HG02852 (cell line): Measurements from ENCODE around the gene CHRNA7.
"Not testable (repeated sequence)": the region's sequence is repeated elsewhere in the genome, so short reads cannot be mapped to it uniquely, and the experiment has no call there.

Experiments used
- ATAC-seq: cut with Tn5 transposase; IDR thresholded peaks from one replicate; pipeline ENCODE4 v1.9.1; 2021; ENCODE audit warnings: mild to moderate bottlenecking, moderate library complexity; ENCODE audit not compliant: unreplicated experiment

CHRNA7 gene

GRCh38 chr15:32119694-32120330 lies 89.5 kb downstream of the CHRNA7 start:
- ATAC-seq: no peak

DNA sequence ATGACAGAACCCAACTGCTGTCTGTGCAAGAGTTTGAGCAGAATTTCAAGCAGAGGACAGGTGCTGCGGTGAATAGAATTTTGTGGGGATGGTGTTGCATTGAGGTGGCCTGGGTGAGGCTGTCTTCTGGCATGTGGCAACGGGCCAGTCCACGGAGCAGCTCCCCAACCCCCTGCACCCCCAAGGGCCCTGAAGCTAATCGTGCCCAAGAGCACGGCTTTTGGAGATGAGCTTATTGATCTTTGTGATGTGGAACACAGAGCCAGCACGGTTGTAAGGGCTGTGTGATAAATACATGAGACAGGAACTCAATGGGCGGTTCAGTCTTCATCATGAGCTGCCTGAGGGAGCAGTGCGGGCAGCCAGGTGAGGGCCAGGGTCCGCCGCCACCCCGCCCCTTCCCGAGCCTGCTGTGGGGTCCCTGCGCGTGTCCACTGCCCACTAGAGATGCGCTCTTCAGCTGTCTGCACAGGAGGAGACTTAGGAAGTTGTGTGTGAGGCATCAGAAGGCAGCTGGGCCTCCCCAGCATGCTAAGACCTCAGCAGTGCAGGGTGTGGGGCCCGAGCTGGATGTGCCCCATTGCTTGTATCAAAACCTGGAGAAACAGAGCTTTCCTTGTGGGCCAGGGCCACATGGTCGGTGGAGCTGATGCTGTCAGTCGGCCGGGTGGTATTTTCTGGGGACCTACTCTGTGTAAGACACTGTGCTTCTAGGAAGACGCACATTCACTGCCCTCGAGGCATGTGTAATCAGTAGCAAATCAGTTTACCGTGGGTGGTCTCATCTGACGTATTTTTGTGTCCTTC lies 90.5 kb downstream of the CHRNA7 start:
- no peak for ATAC-seq

DNA sequence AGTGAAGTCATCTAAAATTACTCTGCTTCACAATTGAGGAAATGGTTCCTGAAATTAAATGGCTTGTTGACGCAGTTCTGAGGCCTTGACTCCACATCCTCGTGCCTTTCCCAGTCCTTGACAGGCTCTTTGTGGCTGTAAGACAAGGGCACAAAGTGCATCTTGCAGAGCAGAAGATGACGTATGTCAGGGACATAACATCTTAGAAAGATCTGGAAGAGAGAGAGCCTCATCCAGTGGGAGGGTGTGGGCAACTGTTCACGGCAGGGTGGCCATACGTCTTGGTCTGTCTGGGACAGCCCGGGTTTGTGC lies 91.0 kb downstream of the CHRNA7 start:
- ATAC-seq: no peak

DNA sequence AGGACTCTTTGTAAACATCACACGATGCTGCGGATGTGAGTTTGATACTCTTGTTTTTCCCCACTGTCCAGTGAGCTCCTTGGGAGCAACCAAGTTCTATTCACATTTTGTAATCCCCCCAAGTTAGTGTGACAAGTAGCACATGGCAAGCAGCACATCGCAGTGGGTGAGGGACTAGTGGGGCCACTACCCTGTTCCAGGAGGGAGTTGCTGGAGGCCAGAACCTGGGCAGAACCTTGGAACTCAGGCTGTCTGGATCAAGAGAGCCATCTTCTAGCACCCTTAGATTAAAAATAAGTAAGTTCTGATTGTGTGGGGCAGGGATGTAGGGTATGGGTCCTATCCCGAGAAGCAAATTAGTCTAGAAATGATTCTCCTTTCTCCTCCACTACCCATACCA lies 91.7 kb downstream of the CHRNA7 start:
- no peak for ATAC-seq

- ATAC-seq: no peak
These were observed 93.2 kb downstream of the CHRNA7 start for GRCh38 chr15:32123473-32123872.

DNA sequence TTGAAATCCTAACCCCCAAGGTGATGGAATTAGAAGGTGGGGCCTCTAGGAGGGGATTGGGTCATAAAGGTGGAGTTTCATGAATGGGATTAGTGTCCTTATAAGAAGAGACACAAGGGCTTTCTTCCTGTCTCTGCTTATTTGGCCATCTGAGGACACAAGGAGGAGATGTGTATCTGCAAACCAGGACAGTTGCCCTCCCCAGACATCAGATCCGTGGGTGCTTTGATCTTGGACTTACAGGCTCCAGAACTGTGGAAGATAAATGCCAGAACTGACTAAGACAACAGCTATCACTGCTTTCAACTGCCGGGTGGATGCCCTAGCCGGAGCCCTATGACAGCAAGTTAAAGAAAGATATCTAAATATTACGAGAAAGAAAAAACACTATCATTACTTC lies 94.4 kb downstream of the CHRNA7 start:
- no peak for ATAC-seq

DNA sequence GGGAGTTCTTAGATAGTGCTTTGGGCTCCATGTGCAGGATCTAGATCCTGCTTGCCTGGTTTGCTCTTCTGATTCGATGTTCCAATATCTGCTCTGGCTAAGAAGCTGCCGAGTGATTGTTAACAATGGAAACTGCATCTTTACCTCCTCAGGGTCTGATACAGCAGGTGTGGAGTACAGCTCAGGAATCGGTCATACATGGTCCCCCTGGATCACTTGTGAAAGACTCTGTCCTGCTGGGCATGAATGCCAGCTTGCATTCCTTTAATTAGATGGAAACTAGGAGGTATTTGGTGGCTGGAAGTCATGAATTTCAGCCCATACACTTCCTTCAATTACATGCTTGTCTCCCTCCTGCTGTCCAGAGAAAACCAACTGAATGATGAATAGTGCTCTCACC lies 95.3 kb downstream of the CHRNA7 start:
- ATAC-seq: no peak

GRCh38 chr15:32129815-32130214 lies 99.5 kb downstream of the CHRNA7 start:
- no peak for ATAC-seq

DNA sequence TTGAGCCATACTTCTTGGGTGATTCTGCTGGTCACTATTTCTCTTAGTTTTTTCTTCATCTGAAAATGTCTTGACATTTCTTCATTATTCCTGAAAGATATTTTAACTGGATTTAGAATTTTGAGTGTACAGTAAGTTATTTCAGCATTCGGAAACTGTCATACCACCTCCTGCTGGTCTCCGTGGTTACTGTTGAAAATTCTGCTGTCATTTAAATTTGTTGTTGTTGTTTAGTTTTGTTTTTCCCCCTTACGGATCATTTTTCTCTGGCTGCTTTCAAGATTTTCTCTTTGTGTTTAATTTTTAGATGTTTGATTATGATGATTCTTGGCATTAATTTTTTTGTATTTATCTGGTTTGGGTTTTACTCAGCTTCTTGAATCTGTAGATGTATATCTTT lies 100.5 kb downstream of the CHRNA7 start:
- ATAC-seq: no peak

DNA sequence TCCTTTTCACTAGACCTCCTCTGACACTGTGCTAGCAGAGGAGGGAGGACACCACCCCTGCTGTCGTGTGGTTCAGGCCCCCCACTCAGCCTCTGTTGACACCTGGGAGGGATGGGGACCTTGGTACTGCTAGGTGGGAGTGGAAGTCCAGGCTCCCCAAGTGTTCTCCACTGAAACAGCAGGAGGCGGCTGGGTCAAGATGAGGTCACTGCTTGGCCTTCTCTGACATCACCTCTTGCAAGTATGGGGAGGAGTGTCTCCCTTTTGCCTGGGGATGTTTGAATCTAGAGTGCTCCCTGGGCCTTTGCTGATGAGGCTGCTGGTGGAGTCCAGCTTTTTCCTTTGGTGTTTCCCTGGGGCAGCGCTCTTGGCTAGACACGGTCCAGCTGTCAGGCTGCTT lies 101.5 kb downstream of the CHRNA7 start:
- ATAC-seq: no peak

- ATAC-seq: no peak
These were observed 102.5 kb downstream of the CHRNA7 start for GRCh38 chr15:32132859-32133258.

DNA sequence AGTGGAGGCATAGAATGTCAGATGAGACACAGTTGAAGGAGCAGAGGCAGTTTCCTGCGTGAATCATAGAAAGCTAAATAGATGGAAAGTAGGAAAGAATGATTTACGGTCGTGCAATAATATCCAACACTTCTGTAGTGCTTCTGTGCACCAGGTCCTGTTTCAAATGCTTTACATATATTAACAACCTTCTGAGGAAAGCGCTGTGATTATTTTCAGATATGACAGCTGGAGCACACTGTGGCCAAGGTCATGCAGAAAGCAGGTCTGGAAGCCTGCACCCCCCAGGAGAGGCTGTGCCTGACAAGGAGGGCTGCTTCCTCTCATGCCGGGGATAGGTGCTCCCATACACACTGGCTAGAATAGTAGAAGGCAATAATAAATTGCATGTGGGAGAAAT lies 104.5 kb downstream of the CHRNA7 start:
- no peak for ATAC-seq

GRCh38 chr15:32135335-32135734 lies 105.0 kb downstream of the CHRNA7 start:
- no peak for ATAC-seq

- ATAC-seq: not testable (repeated sequence)
These were observed 115.2 kb downstream of the CHRNA7 start for GRCh38 chr15:32145512-32145911.

GRCh38 chr15:32148833-32149555 lies 118.7 kb downstream of the CHRNA7 start:
- ATAC-seq: no peak

- no peak for ATAC-seq
These were observed 122.3 kb downstream of the CHRNA7 start for GRCh38 chr15:32152574-32152973.

GRCh38 chr15:32153868-32154623 lies 123.7 kb downstream of the CHRNA7 start:
- not testable (repeated sequence) for ATAC-seq

DNA sequence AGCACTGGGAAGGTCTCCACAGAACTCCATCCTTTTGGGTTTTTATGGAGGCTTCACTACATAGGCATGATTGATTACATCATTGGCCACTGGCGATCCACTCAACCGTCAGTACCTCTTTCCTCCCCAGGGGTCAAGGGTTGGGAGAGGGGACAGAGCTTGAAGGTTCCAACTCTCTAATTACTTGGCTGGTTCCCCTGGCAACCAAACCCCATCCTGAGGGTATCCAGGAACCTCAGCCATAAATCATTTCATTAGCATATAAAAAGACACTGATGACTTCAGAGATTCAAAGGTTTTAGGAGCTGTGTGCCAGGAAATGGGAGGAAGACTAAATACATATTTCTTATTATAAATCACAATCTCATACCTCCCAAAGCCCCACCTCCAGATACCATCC lies 131.8 kb downstream of the CHRNA7 start:
- ATAC-seq: not testable (repeated sequence)

- not testable (repeated sequence) for ATAC-seq
These were observed 133.8 kb downstream of the CHRNA7 start for GRCh38 chr15:32164065-32164464.

- not testable (repeated sequence) for ATAC-seq
These were observed 134.4 kb downstream of the CHRNA7 start for GRCh38 chr15:32164747-32165146.

- ATAC-seq: not testable (repeated sequence)
These were observed 135.5 kb downstream of the CHRNA7 start for GRCh38 chr15:32165775-32166174.
